H9 (cell line): ENCODE data around the gene DDX4. TPM values are rescaled to one million over a fixed set of nuclear protein-coding genes. Genes with fewer than 3 reads are reported as not detected.

ENCODE experiments used
- DNase-seq: peaks from one replicate; pipeline ENCODE4 v3.0.0-alpha.2; 2017
- H2AFZ ChIP-seq: one replicate; pipeline ENCODE4 v1.6.1; 2013; ENCODE audit warnings: mild to moderate bottlenecking, low read length, control low read depth, moderate library complexity
- H2AK5ac ChIP-seq: 2 replicates; pipeline ENCODE4 v1.6.1; 2013; ENCODE audit warnings: low read length, control low read depth, mixed read lengths; ENCODE audit not compliant: insufficient read length
- H2BK120ac ChIP-seq: one replicate; pipeline ENCODE4 v1.6.1; 2013; ENCODE audit warnings: low read depth, mild to moderate bottlenecking, low read length, control low read depth, inconsistent platforms; ENCODE audit not compliant: poor library complexity, severe bottlenecking
- H2BK12ac ChIP-seq: 2 replicates; pipeline ENCODE4 v1.6.1; 2013; ENCODE audit warnings: low read length, control low read depth, mixed read lengths, low read depth; ENCODE audit not compliant: insufficient read length
- H2BK15ac ChIP-seq: 2 replicates; pipeline ENCODE4 v1.6.1; 2013; ENCODE audit warnings: low read depth, low read length, control low read depth
- H2BK20ac ChIP-seq: one replicate; pipeline ENCODE4 v1.6.1; 2013; ENCODE audit warnings: low read depth, mild to moderate bottlenecking, low read length, control low read depth, inconsistent platforms; ENCODE audit not compliant: poor library complexity, severe bottlenecking
- H2BK5ac ChIP-seq: 2 replicates; pipeline ENCODE4 v1.6.1; 2013; ENCODE audit warnings: low read length, control low read depth, mixed read lengths; ENCODE audit not compliant: insufficient read length
- H3K14ac ChIP-seq: 2 replicates; pipeline ENCODE4 v1.6.1; 2013; ENCODE audit warnings: low read length, control low read depth; ENCODE audit not compliant: insufficient read depth
- H3K18ac ChIP-seq: 2 replicates; pipeline ENCODE4 v1.6.1; 2013; ENCODE audit warnings: low read depth, mild to moderate bottlenecking, mixed read lengths, low read length, control low read depth; ENCODE audit not compliant: insufficient read length
- H3K23ac ChIP-seq: 2 replicates; pipeline ENCODE4 v1.6.1; 2013; ENCODE audit warnings: low read length, control low read depth, mixed read lengths, low read depth; ENCODE audit not compliant: insufficient read length
- H3K23me2 ChIP-seq: 2 replicates; pipeline ENCODE4 v1.6.1; 2013; ENCODE audit warnings: low read depth, mild to moderate bottlenecking, mixed read lengths, low read length, control low read depth; ENCODE audit not compliant: insufficient read length, poor library complexity, severe bottlenecking
- H3K27ac ChIP-seq: 2 replicates; pipeline ENCODE4 v1.5.1; 2013; ENCODE audit warnings: low read length, control low read depth, mixed read lengths, low read depth; ENCODE audit not compliant: insufficient read length
- H3K27me3 ChIP-seq: 2 replicates; pipeline ENCODE4 v1.6.1; 2013; ENCODE audit warnings: low read length, control low read depth, inconsistent platforms; ENCODE audit not compliant: insufficient read depth
- H3K4ac ChIP-seq: 2 replicates; pipeline ENCODE4 v1.6.1; 2013; ENCODE audit warnings: low read depth, mild to moderate bottlenecking, control low read depth, inconsistent platforms, low read length, moderate library complexity
- H3K4me1 ChIP-seq: 2 replicates; pipeline ENCODE4 v1.6.1; 2013; ENCODE audit warnings: low read length, control low read depth, inconsistent platforms; ENCODE audit not compliant: insufficient read depth
- H3K4me2 ChIP-seq: 2 replicates; pipeline ENCODE4 v1.6.1; 2013; ENCODE audit warnings: low read length, control low read depth, mixed read lengths; ENCODE audit not compliant: insufficient read length, insufficient read depth
- H3K56ac ChIP-seq: 2 replicates; pipeline ENCODE4 v1.6.1; 2013; ENCODE audit warnings: low read depth, mild to moderate bottlenecking, mixed read lengths, low read length, control low read depth; ENCODE audit not compliant: insufficient read length
- H3K79me1 ChIP-seq: 2 replicates; pipeline ENCODE4 v1.6.1; 2013; ENCODE audit warnings: low read depth, mild to moderate bottlenecking, moderate library complexity, low read length, control low read depth, inconsistent platforms; ENCODE audit not compliant: insufficient read depth, poor library complexity, severe bottlenecking
- H3K79me2 ChIP-seq: 2 replicates; pipeline ENCODE4 v1.6.1; 2013; ENCODE audit warnings: low read length, control low read depth, inconsistent platforms; ENCODE audit not compliant: insufficient read depth
- H3K9ac ChIP-seq: 2 replicates; pipeline ENCODE4 v1.6.1; 2013; ENCODE audit warnings: low read length, control low read depth, mixed read lengths; ENCODE audit not compliant: insufficient read length; ENCODE audit errors: extremely low read depth
- H3K9me3 ChIP-seq: one replicate; pipeline ENCODE4 v1.6.1; 2013; ENCODE audit warnings: low read depth, low read length, inconsistent platforms; ENCODE audit not compliant: control insufficient read depth
- H3T11ph ChIP-seq: one replicate; pipeline ENCODE4 v1.6.1; 2013; ENCODE audit warnings: mild to moderate bottlenecking, low read length, control low read depth, inconsistent platforms
- H4K20me1 ChIP-seq: one replicate; pipeline ENCODE4 v1.6.1; 2013; ENCODE audit not compliant: control insufficient read depth, insufficient read length, insufficient read depth
- H4K5ac ChIP-seq: 2 replicates; pipeline ENCODE4 v1.6.1; 2013; ENCODE audit warnings: low read depth, mild to moderate bottlenecking, mixed read lengths, low read length, control low read depth; ENCODE audit not compliant: insufficient read length
- H4K8ac ChIP-seq: replicated peaks from 2 replicates; pipeline ENCODE4 v1.6.1; 2013; ENCODE audit warnings: low read length, control low read depth, mixed read lengths, low read depth; ENCODE audit not compliant: insufficient read length
- H4K91ac ChIP-seq: 2 replicates; pipeline ENCODE4 v1.6.1; 2013; ENCODE audit warnings: low read depth, mild to moderate bottlenecking, moderate library complexity, mixed read lengths, low read length, control low read depth; ENCODE audit not compliant: insufficient read length
- H3K27ac Mint-ChIP-seq, 3 experiments: 2 replicates in 2 of 3; 3 replicates in 1 of 3; pipeline ENCODE4 v1.8.0; 2020 to 2021; ENCODE audit warnings: mixed read lengths in 3 of 3, mild to moderate bottlenecking in 1 of 3, moderate library complexity in 1 of 3
- H3K27me3 Mint-ChIP-seq: 2 replicates; pipeline ENCODE4 v1.8.0; 2021; ENCODE audit warnings: low read depth, mild to moderate bottlenecking, moderate library complexity, mixed read lengths
- H3K36me3 Mint-ChIP-seq, 3 experiments: 2 replicates in 2 of 3; 3 replicates in 1 of 3; pipeline ENCODE4 v1.8.0; 2020 to 2021; ENCODE audit warnings: low read depth in 3 of 3, mixed read lengths in 3 of 3; ENCODE audit not compliant: insufficient read depth in 1 of 3
- H3K4me1 Mint-ChIP-seq, 2 experiments: 2 replicates each; pipeline ENCODE4 v1.8.0; 2020; ENCODE audit warnings: mixed read lengths in 2 of 2
- H3K4me3 Mint-ChIP-seq, 2 experiments: 2 replicates in 1 of 2; 3 replicates in 1 of 2; pipeline ENCODE4 v1.8.0; 2020 to 2021; ENCODE audit warnings: mild to moderate bottlenecking in 2 of 2, mixed read lengths in 2 of 2, moderate library complexity in 1 of 2
- H3K9me3 Mint-ChIP-seq, 2 experiments: 2 replicates in 1 of 2; 3 replicates in 1 of 2; pipeline ENCODE4 v1.8.0; 2020; ENCODE audit warnings: mild to moderate bottlenecking in 2 of 2, mixed read lengths in 2 of 2, moderate library complexity in 1 of 2
- WGBS: extraction: QIAGEN DNeasy Blood & Tissue Kit; methylation state at CpG from one replicate; pipeline ENCODE4 v1.1.7; 2013; ENCODE audit warnings: missing lambda C conversion rate, low lambda C conversion rate, mixed read lengths; ENCODE audit not compliant: insufficient read length; ENCODE audit errors: extremely low coverage; 5-methylcytosine and 5-hydroxymethylcytosine counted together
- total RNA-seq: library from RNA; stranded (reverse); gene quantifications from 2 replicates; pipeline ENCODE4 v1.2.1, GENCODE V29; 2021
- TF ChIP-seq, protein P1 (sequence below): fragments of 200-600 bp; sonication (generic); conservative IDR thresholded peaks from 3 replicates; pipeline ENCODE4 v1.8.0; 2021; ENCODE audit warnings: antibody characterized with exemption, mild to moderate bottlenecking

Gene DDX4
- total RNA-seq, 1 experiment from 2014 or later: not detected

DNA sequence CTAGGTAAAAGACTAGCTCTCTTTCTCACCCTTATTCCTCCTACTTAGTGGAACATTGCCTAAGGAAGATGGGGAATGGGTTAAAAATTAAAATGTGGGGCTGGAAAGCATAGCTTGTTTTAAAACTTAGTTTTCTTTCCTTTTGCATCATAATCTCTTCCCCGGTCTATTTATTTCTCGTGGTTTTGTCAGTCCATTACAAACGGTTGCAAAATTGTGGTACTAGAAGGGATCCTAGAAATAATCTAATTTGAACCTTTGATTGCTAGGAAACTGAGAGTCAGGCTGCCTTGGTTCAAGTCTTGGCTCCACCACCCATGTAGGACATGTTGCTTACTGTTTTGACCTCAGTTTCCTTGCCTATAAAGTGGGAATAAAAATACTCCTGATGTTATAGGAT, 114.6 kb downstream of the DDX4 start:
- TF ChIP-seq, protein P1, sequence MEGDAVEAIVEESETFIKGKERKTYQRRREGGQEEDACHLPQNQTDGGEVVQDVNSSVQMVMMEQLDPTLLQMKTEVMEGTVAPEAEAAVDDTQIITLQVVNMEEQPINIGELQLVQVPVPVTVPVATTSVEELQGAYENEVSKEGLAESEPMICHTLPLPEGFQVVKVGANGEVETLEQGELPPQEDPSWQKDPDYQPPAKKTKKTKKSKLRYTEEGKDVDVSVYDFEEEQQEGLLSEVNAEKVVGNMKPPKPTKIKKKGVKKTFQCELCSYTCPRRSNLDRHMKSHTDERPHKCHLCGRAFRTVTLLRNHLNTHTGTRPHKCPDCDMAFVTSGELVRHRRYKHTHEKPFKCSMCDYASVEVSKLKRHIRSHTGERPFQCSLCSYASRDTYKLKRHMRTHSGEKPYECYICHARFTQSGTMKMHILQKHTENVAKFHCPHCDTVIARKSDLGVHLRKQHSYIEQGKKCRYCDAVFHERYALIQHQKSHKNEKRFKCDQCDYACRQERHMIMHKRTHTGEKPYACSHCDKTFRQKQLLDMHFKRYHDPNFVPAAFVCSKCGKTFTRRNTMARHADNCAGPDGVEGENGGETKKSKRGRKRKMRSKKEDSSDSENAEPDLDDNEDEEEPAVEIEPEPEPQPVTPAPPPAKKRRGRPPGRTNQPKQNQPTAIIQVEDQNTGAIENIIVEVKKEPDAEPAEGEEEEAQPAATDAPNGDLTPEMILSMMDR: no peak
- H3K4ac ChIP-seq: no peak overlapping the region
- H3K4me2 ChIP-seq: no peak overlapping the region
- H3K23me2 ChIP-seq: no peaks in the 10 kb centered on the region
- no peak overlapping the region for H3K14ac ChIP-seq
- no peaks in the 10 kb centered on the region for H3K36me3 Mint-ChIP-seq
- no peaks in the 10 kb centered on the region for H3K79me2 ChIP-seq
- H4K8ac ChIP-seq: no peak overlapping the region
- H3K79me1 ChIP-seq: no peaks in the 10 kb centered on the region
- no peak for DNase-seq
- H2AFZ ChIP-seq: no peak overlapping the region
- H2BK20ac ChIP-seq: no peak overlapping the region
- no peak overlapping the region for H2AK5ac ChIP-seq
- H2BK120ac ChIP-seq: no peak overlapping the region
- H3K4me3 Mint-ChIP-seq: no peak overlapping the region
- no peak overlapping the region for H3K23ac ChIP-seq
- no peaks in the 10 kb centered on the region for H3K27me3 Mint-ChIP-seq
- no peak overlapping the region for H3K27ac ChIP-seq
- H3T11ph ChIP-seq: no peak overlapping the region
- no peak overlapping the region for H2BK12ac ChIP-seq
- H3K9me3 ChIP-seq: no peaks in the 10 kb centered on the region
- no peak overlapping the region for H4K91ac ChIP-seq
- no peaks in the 10 kb centered on the region for H3K27me3 ChIP-seq
- no peak overlapping the region for H2BK15ac ChIP-seq
- no peak overlapping the region for H3K56ac ChIP-seq
- H3K4me1 ChIP-seq: no peaks in the 10 kb centered on the region
- no peak overlapping the region for H3K9ac ChIP-seq
- H3K18ac ChIP-seq: no peak overlapping the region
- H3K4me1 Mint-ChIP-seq: peaks cover 4 to 5% of the 10 kb centered on the region in 2 experiments; a peak in 1 of 4 replicates
- H4K20me1 ChIP-seq: no peaks in the 10 kb centered on the region
- WGBS: no CpG with 5 or more reads among the region's 3 CpGs
- H3K27ac Mint-ChIP-seq: no peak overlapping the region
- no peaks in the 10 kb centered on the region; a peak in 1 of 5 replicates for H3K9me3 Mint-ChIP-seq
- H2BK5ac ChIP-seq: no peak overlapping the region
- no peak overlapping the region for H4K5ac ChIP-seq
